GM23338 (cell line): ENCODE results near the gene PALLD. TPM values are rescaled to one million over a fixed set of nuclear protein-coding genes. Genes with fewer than 3 reads are reported as not detected.

ENCODE experiments used
- ATAC-seq: fragments of 200-7000 bp; cut with Tn5 transposase; 3 replicates; pipeline ENCODE4 v1.9.1; 2020
- DNase-seq: peaks from one replicate; pipeline ENCODE4 v3.0.0-alpha.2; 2015; ENCODE audit warnings: low spot score
- H2AFZ ChIP-seq: fragments of 200-600 bp; sonication (generic); 2 replicates; pipeline ENCODE4 v1.8.0; 2016; ENCODE audit warnings: antibody characterized with exemption, mild to moderate bottlenecking, moderate library complexity
- H3F3A ChIP-seq: fragments of 200-600 bp; sonication (generic); replicated peaks from 2 replicates; pipeline ENCODE4 v1.8.0; 2017; ENCODE audit warnings: antibody characterized with exemption, mixed run types, low read depth
- H3K27ac ChIP-seq: fragments of 200-600 bp; sonication (generic); 2 replicates; pipeline ENCODE4 v1.6.1; 2016; ENCODE audit warnings: low read depth
- H3K27me3 ChIP-seq: fragments of 200-600 bp; sonication (generic); 2 replicates; pipeline ENCODE4 v1.8.0; 2016; ENCODE audit warnings: mild to moderate bottlenecking, mixed run types, moderate library complexity; ENCODE audit not compliant: insufficient read depth
- H3K36me3 ChIP-seq: fragments of 200-600 bp; sonication (generic); 2 replicates; pipeline ENCODE4 v1.8.0; 2016; ENCODE audit warnings: mild to moderate bottlenecking; ENCODE audit not compliant: insufficient read depth
- H3K4me1 ChIP-seq: fragments of 200-600 bp; sonication (generic); 2 replicates; pipeline ENCODE4 v1.8.0; 2016; ENCODE audit warnings: mild to moderate bottlenecking, moderate library complexity; ENCODE audit not compliant: insufficient read depth
- H3K4me2 ChIP-seq: fragments of 200-600 bp; sonication (generic); 2 replicates; pipeline ENCODE4 v1.7.1; 2017; ENCODE audit warnings: mixed run types
- H3K4me3 ChIP-seq: fragments of 200-600 bp; sonication (generic); 2 replicates; pipeline ENCODE4 v1.6.1; 2016; ENCODE audit warnings: mixed run types
- H3K79me2 ChIP-seq: fragments of 200-600 bp; sonication (generic); replicated peaks from 2 replicates; pipeline ENCODE4 v1.8.0; 2017; ENCODE audit warnings: mild to moderate bottlenecking; ENCODE audit not compliant: insufficient read depth
- H3K9me2 ChIP-seq: fragments of 200-600 bp; sonication (generic); 2 replicates; pipeline ENCODE4 v1.8.0; 2017; ENCODE audit not compliant: insufficient read depth
- H4K20me1 ChIP-seq: fragments of 200-600 bp; sonication (generic); replicated peaks from 2 replicates; pipeline ENCODE4 v1.8.0; 2017; ENCODE audit warnings: mild to moderate bottlenecking; ENCODE audit not compliant: insufficient read depth
- H3K27ac Mint-ChIP-seq: 2 replicates; pipeline ENCODE4 v1.8.0; 2020; ENCODE audit warnings: inconsistent platforms, mild to moderate bottlenecking, moderate library complexity, mixed read lengths
- H3K27me3 Mint-ChIP-seq: 3 replicates; pipeline ENCODE4 v1.8.0; 2022; ENCODE audit warnings: low read depth, mild to moderate bottlenecking, moderate library complexity, mixed read lengths, inconsistent platforms; ENCODE audit not compliant: insufficient read depth, poor library complexity
- H3K36me3 Mint-ChIP-seq: 3 replicates; pipeline ENCODE4 v1.8.0; 2021; ENCODE audit warnings: low read depth, mild to moderate bottlenecking, inconsistent platforms, moderate library complexity, mixed read lengths
- H3K4me1 Mint-ChIP-seq: 3 replicates; pipeline ENCODE4 v1.8.0; 2020; ENCODE audit warnings: mild to moderate bottlenecking, inconsistent platforms, mixed read lengths
- H3K4me3 Mint-ChIP-seq: 3 replicates; pipeline ENCODE4 v1.8.0; 2021; ENCODE audit warnings: moderate library complexity, mild to moderate bottlenecking, inconsistent platforms, mixed read lengths
- H3K9me3 Mint-ChIP-seq: 3 replicates; pipeline ENCODE4 v1.8.0; 2020; ENCODE audit warnings: moderate library complexity, mild to moderate bottlenecking, inconsistent platforms, mixed read lengths
- EZH2 ChIP-seq: fragments of 200-600 bp; sonication (generic); IDR thresholded peaks from one replicate; pipeline ENCODE4 v1.8.0; 2017; ENCODE audit warnings: antibody characterized with exemption, mild to moderate bottlenecking, low read depth; ENCODE audit not compliant: unreplicated experiment
- JUNB ChIP-seq: IDR thresholded peaks from one replicate; pipeline ENCODE4 v1.6.1; 2016; ENCODE audit warnings: antibody characterized with exemption; ENCODE audit not compliant: unreplicated experiment
- POLR2AphosphoS5 ChIP-seq: IDR thresholded peaks from 2 replicates; pipeline ENCODE4 v1.6.1; 2016; ENCODE audit warnings: antibody characterized with exemption, low read depth
- polyA plus RNA-seq: library from polyadenylated mRNA; unstranded; fragments of >200 nt; fragmentation: Nextera tagmentation; extraction: Ambion mirVana; gene quantifications from 2 replicates; pipeline ENCODE4 v1.2.1, GENCODE V29; 2016
- total RNA-seq: library from RNA; depleted of rRNA; stranded (reverse); fragments of >200 nt; shearing (Covaris generic); gene quantifications from 2 replicates; pipeline ENCODE4 v1.2.3, GENCODE V29; 2014
- TF ChIP-seq, protein P1 (sequence below): fragments of 250-450 bp; sonication (Bioruptor Pico); IDR thresholded peaks from 2 replicates; pipeline ENCODE4 v1.5.0; 2020; ENCODE audit warnings: mild to moderate bottlenecking, moderate library complexity
- TF ChIP-seq, protein P2 (sequence below): IDR thresholded peaks from 2 replicates; pipeline ENCODE4 v1.6.1; 2016; ENCODE audit warnings: antibody characterized with exemption
- TF ChIP-seq, protein P3 (sequence below), 2 experiments: fragments of 200-600 bp in 1 of 2; sonication (generic) in 1 of 2; conservative IDR thresholded peaks; 2 replicates each; pipeline versions ENCODE4 v1.5.1 to v1.6.1; 2016 to 2017; ENCODE audit warnings: antibody characterized with exemption in 2 of 2, low read depth in 2 of 2, mild to moderate bottlenecking in 2 of 2, moderate library complexity in 1 of 2
- TF ChIP-seq, protein P4 (sequence below): IDR thresholded peaks from one replicate; pipeline ENCODE4 v1.6.1; 2018; ENCODE audit warnings: antibody characterized with exemption; ENCODE audit not compliant: unreplicated experiment

Gene PALLD
- total and polyA plus RNA-seq, 2 experiments from 2014 or later, result 13.1 to 30.2 TPM

DNA sequence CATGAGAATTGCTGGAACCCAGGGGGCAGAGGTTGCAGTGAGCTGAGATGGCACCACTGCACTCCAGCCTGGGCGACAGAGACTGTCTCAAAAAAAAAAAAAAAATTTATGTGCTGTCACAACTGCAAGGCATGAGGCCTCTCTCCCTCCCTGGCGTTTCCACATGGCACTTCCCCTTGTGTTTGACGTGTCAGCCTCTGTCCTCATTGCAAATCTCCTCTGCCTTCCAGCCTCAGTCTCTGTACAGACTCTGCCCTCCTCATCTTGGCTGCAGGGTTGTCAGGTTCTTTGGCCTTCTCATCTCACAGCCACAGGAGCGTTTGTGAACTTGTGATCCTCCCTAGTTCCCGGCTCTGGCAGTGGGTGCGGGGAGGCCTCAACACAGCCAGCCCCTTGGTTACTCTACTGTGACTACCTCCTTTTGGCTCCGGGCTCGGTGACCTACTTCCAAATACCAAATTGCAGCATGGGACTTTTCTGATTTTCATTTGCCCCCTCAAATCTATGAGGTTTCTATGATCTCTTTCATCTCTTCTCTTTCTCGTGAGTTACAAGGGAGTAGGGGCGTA, 263.2 kb downstream of the PALLD start:
- no peaks in the 10 kb centered on the region for H3K4me1 Mint-ChIP-seq
- TF ChIP-seq POLR2AphosphoS5 (no peak), EZH2 (no peak), JUNB (no peak)
- TF ChIP-seq, protein P1, sequence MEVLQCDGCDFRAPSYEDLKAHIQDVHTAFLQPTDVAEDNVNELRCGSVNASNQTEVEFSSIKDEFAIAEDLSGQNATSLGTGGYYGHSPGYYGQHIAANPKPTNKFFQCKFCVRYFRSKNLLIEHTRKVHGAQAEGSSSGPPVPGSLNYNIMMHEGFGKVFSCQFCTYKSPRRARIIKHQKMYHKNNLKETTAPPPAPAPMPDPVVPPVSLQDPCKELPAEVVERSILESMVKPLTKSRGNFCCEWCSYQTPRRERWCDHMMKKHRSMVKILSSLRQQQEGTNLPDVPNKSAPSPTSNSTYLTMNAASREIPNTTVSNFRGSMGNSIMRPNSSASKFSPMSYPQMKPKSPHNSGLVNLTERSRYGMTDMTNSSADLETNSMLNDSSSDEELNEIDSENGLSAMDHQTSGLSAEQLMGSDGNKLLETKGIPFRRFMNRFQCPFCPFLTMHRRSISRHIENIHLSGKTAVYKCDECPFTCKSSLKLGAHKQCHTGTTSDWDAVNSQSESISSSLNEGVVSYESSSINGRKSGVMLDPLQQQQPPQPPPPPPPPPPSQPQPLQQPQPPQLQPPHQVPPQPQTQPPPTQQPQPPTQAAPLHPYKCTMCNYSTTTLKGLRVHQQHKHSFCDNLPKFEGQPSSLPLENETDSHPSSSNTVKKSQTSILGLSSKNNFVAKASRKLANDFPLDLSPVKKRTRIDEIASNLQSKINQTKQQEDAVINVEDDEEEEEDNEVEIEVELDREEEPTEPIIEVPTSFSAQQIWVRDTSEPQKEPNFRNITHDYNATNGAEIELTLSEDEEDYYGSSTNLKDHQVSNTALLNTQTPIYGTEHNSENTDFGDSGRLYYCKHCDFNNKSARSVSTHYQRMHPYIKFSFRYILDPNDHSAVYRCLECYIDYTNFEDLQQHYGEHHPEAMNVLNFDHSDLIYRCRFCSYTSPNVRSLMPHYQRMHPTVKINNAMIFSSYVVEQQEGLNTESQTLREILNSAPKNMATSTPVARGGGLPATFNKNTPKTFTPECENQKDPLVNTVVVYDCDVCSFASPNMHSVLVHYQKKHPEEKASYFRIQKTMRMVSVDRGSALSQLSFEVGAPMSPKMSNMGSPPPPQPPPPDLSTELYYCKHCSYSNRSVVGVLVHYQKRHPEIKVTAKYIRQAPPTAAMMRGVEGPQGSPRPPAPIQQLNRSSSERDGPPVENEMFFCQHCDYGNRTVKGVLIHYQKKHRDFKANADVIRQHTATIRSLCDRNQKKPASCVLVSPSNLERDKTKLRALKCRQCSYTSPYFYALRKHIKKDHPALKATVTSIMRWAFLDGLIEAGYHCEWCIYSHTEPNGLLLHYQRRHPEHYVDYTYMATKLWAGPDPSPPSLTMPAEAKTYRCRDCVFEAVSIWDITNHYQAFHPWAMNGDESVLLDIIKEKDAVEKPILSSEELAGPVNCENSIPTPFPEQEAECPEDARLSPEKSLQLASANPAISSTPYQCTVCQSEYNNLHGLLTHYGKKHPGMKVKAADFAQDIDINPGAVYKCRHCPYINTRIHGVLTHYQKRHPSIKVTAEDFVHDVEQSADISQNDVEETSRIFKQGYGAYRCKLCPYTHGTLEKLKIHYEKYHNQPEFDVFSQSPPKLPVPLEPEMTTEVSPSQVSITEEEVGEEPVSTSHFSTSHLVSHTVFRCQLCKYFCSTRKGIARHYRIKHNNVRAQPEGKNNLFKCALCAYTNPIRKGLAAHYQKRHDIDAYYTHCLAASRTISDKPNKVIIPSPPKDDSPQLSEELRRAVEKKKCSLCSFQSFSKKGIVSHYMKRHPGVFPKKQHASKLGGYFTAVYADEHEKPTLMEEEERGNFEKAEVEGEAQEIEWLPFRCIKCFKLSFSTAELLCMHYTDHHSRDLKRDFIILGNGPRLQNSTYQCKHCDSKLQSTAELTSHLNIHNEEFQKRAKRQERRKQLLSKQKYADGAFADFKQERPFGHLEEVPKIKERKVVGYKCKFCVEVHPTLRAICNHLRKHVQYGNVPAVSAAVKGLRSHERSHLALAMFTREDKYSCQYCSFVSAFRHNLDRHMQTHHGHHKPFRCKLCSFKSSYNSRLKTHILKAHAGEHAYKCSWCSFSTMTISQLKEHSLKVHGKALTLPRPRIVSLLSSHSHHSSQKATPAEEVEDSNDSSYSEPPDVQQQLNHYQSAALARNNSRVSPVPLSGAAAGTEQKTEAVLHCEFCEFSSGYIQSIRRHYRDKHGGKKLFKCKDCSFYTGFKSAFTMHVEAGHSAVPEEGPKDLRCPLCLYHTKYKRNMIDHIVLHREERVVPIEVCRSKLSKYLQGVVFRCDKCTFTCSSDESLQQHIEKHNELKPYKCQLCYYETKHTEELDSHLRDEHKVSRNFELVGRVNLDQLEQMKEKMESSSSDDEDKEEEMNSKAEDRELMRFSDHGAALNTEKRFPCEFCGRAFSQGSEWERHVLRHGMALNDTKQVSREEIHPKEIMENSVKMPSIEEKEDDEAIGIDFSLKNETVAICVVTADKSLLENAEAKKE (CRISPR knock-in tag), result no peak
- TF ChIP-seq, protein P2, sequence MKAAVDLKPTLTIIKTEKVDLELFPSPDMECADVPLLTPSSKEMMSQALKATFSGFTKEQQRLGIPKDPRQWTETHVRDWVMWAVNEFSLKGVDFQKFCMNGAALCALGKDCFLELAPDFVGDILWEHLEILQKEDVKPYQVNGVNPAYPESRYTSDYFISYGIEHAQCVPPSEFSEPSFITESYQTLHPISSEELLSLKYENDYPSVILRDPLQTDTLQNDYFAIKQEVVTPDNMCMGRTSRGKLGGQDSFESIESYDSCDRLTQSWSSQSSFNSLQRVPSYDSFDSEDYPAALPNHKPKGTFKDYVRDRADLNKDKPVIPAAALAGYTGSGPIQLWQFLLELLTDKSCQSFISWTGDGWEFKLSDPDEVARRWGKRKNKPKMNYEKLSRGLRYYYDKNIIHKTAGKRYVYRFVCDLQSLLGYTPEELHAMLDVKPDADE, result no peak
- TF ChIP-seq, protein P3, sequence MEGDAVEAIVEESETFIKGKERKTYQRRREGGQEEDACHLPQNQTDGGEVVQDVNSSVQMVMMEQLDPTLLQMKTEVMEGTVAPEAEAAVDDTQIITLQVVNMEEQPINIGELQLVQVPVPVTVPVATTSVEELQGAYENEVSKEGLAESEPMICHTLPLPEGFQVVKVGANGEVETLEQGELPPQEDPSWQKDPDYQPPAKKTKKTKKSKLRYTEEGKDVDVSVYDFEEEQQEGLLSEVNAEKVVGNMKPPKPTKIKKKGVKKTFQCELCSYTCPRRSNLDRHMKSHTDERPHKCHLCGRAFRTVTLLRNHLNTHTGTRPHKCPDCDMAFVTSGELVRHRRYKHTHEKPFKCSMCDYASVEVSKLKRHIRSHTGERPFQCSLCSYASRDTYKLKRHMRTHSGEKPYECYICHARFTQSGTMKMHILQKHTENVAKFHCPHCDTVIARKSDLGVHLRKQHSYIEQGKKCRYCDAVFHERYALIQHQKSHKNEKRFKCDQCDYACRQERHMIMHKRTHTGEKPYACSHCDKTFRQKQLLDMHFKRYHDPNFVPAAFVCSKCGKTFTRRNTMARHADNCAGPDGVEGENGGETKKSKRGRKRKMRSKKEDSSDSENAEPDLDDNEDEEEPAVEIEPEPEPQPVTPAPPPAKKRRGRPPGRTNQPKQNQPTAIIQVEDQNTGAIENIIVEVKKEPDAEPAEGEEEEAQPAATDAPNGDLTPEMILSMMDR (conservative IDR thresholded peaks at IDR 0.05; ENCODE audit: low read depth in 2 of 2), result no peak
- TF ChIP-seq, protein P4, sequence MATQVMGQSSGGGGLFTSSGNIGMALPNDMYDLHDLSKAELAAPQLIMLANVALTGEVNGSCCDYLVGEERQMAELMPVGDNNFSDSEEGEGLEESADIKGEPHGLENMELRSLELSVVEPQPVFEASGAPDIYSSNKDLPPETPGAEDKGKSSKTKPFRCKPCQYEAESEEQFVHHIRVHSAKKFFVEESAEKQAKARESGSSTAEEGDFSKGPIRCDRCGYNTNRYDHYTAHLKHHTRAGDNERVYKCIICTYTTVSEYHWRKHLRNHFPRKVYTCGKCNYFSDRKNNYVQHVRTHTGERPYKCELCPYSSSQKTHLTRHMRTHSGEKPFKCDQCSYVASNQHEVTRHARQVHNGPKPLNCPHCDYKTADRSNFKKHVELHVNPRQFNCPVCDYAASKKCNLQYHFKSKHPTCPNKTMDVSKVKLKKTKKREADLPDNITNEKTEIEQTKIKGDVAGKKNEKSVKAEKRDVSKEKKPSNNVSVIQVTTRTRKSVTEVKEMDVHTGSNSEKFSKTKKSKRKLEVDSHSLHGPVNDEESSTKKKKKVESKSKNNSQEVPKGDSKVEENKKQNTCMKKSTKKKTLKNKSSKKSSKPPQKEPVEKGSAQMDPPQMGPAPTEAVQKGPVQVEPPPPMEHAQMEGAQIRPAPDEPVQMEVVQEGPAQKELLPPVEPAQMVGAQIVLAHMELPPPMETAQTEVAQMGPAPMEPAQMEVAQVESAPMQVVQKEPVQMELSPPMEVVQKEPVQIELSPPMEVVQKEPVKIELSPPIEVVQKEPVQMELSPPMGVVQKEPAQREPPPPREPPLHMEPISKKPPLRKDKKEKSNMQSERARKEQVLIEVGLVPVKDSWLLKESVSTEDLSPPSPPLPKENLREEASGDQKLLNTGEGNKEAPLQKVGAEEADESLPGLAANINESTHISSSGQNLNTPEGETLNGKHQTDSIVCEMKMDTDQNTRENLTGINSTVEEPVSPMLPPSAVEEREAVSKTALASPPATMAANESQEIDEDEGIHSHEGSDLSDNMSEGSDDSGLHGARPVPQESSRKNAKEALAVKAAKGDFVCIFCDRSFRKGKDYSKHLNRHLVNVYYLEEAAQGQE, result no peak
- Histone ChIP-seq H3K27me3 (no peaks in the 10 kb centered on the region), H2AFZ (no peak overlapping the region), H3F3A (no peaks in the 10 kb centered on the region), H3K79me2 (no peaks in the 10 kb centered on the region), H3K27ac (no peak overlapping the region), H3K36me3 (no peaks in the 10 kb centered on the region), H4K20me1 (no peaks in the 10 kb centered on the region), H3K9me2 (no peaks in the 10 kb centered on the region), H3K4me3 (no peak overlapping the region), H3K4me2 (no peak overlapping the region), H3K4me1 (no peaks in the 10 kb centered on the region)
- no peaks in the 10 kb centered on the region for H3K9me3 Mint-ChIP-seq
- H3K36me3 Mint-ChIP-seq, result no peaks in the 10 kb centered on the region
- peak overlapping the region; percentile 58 for H3K27ac Mint-ChIP-seq
- no peak for ATAC-seq
- H3K4me3 Mint-ChIP-seq, result no peak overlapping the region
- DNase-seq, result no peak
- H3K27me3 Mint-ChIP-seq, result no peaks in the 10 kb centered on the region
